ENCODE data around the gene CYP46A1. TPM values are rescaled to one million over a fixed set of nuclear protein-coding genes. Genes with fewer than 3 reads are reported as not detected.

CYP46A1 gene
- total and polyA plus RNA-seq, 8 donors: 1.2 to 6.8 (median 5.5) TPM

DNA sequence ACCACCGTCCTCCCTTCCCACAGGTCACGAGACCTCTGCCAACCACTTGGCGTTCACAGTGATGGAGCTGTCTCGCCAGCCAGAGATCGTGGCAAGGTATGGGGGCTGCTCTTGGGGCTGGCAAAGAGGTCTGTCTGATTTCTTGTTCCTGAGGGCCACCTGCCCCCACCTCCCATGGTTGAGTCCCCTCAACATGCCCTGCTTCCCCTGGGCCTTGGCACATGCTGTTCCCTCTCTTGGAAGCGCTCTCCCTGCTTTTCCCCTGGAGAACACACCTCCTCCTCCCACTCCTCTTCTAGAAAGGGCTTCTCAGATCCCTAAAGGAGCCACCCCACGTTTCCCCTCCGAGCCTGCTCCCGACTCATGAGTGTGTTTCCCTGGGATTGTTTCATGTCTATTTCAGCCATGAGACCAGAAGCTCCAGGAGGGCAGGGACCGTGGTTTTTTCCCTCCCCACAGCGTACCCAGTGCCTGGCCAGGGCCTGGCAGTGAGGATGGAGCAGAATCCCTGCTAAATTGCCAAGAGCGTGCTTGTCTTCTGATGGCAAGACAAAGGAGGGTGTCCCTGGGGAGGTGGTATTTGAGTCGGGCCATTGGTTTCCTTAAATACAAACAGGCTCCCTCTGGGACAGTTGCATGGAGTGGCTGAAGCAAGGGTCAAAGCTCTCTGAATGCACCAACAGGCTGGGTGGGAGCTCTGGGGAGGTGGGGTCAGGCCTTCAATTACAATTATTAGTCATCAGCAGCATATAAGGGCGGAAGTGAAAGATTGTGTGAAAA, 34.1 kb downstream of the CYP46A1 start:
- Histone ChIP-seq H3K27ac (no peak overlapping the region), H3K9me3 (no peaks in the 10 kb centered on the region), H3K27me3 (no peaks in the 10 kb centered on the region), H3K36me3 (no peaks in the 10 kb centered on the region), H3K4me1 (no peaks in the 10 kb centered on the region), H3K4me3 (no peak overlapping the region)
- TF ChIP-seq, protein P1, sequence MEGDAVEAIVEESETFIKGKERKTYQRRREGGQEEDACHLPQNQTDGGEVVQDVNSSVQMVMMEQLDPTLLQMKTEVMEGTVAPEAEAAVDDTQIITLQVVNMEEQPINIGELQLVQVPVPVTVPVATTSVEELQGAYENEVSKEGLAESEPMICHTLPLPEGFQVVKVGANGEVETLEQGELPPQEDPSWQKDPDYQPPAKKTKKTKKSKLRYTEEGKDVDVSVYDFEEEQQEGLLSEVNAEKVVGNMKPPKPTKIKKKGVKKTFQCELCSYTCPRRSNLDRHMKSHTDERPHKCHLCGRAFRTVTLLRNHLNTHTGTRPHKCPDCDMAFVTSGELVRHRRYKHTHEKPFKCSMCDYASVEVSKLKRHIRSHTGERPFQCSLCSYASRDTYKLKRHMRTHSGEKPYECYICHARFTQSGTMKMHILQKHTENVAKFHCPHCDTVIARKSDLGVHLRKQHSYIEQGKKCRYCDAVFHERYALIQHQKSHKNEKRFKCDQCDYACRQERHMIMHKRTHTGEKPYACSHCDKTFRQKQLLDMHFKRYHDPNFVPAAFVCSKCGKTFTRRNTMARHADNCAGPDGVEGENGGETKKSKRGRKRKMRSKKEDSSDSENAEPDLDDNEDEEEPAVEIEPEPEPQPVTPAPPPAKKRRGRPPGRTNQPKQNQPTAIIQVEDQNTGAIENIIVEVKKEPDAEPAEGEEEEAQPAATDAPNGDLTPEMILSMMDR (IDR thresholded peaks at IDR 0.05): no peak
- intact Hi-C loops (cut with DNase I): no loop called here
- DNase-seq (peak in 1 of 4 donors; percentile 37), ATAC-seq (no peak)

GRCh38 chr14:99718811-99719192, 34.7 kb downstream of the CYP46A1 start:
- DNase-seq: peak in 1 of 4 donors; percentile 21
- H3K9me3 ChIP-seq: no peaks in the 10 kb centered on the region
- H3K4me1 ChIP-seq: no peaks in the 10 kb centered on the region
- intact Hi-C loops (cut with DNase I): no loop called here
- TF ChIP-seq, protein P1 (IDR thresholded peaks at IDR 0.05): no peak
- no peak overlapping the region for H3K27ac ChIP-seq
- H3K36me3 ChIP-seq: no peaks in the 10 kb centered on the region
- H3K27me3 ChIP-seq: no peaks in the 10 kb centered on the region
- no peak for ATAC-seq
- H3K4me3 ChIP-seq: no peak overlapping the region

DNA sequence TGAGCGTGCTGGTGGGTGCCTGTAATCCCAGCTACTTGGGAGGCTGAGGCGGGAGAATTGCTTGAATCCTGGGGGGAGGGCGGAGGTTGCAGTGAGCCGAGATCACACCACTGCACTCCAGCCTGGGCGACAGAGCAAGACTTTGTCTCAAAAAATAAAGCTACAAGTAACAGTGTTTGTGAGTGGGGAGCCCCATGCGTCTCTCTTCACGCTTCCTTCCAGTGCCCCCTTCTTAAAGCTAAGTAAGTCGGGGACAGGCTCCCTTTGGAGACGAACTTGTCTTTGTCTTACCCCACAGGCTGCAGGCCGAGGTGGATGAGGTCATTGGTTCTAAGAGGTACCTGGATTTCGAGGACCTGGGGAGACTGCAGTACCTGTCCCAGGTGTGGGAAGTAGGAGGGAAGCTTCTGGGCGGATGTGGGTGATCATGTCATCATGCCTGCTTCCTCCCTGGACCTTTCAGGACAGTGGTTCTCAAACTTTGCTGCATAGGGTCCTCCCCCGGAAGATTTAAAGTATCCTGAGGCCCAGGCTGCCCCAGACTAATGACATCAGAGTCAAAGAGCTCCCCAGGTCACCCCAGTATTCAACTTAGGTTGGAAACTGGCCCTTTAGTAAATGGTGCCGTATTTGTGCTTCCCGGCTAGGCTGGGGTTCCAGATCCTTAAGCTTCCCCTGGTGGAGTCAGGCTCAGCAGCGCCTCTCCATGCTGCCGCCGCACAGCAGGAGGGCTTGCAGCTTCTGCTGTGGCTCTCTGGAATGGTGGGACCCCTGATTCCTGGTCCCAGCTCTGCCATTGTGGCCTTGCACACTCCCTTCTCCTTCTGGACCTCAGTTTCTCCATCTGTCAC, 37.1 kb downstream of the CYP46A1 start:
- no peak for ATAC-seq

DNA sequence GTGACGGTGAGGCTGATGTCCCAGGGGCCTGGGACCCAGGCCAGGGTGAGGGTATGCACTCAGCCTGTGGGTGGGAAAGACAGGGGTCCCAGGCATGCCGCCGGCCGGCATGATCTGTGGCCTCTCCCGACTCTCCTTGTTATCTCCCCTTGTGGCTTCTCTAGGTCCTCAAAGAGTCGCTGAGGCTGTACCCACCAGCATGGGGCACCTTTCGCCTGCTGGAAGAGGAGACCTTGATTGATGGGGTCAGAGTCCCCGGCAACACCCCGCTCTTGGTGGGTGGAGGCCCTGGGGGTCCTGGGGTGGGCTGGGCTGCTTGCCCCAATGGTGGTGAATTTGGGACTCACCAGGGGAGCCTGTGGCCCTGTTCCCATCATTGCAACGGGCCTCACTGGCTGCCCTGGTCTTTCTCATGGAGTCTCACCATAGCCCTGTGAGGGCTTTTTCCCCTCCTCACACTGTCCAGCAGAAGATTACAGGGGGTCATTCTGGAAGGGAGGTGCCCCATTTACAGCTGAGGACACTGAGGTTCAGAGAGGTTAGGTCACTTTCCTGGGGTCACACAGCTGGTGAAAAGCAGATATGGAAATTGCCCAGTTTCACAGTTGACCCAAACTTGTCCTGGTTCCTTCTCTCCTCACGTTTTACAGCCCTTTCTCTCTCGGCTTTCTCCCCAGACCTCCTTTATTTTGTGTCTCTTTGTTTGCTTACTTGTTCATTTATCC, 37.9 kb downstream of the CYP46A1 start:
- peak in 1 of 4 donors; percentile 50 for DNase-seq
- TF ChIP-seq, protein P1 (IDR thresholded peaks at IDR 0.05): no peak
- H3K27ac ChIP-seq: no peak overlapping the region
- no peaks in the 10 kb centered on the region for H3K36me3 ChIP-seq
- no peak overlapping the region for H3K4me3 ChIP-seq
- no peaks in the 10 kb centered on the region for H3K9me3 ChIP-seq
- no peak for ATAC-seq
- intact Hi-C loops (cut with DNase I): no loop called here
- H3K4me1 ChIP-seq: no peaks in the 10 kb centered on the region
- peaks cover 0 to 9% of the 10 kb centered on the region in 2 donors for H3K27me3 ChIP-seq

More for the DNA sequence above, 37.1 kb downstream of the CYP46A1 start:
- intact Hi-C loops (cut with DNase I): no loop called here
- Histone ChIP-seq H3K27ac (no peak overlapping the region), H3K4me3 (no peak overlapping the region), H3K36me3 (no peaks in the 10 kb centered on the region), H3K27me3 (peaks cover 0 to under 1% of the 10 kb centered on the region in 2 donors), H3K4me1 (no peaks in the 10 kb centered on the region), H3K9me3 (no peaks in the 10 kb centered on the region)
- TF ChIP-seq, protein P1 (IDR thresholded peaks at IDR 0.05): no peak
- DNase-seq: peak in 1 of 4 donors; percentile 3
